Fibroblast of villous mesenchyme (primary cell): ENCODE data around the gene BLOC1S6. TPM values are rescaled to one million over a fixed set of nuclear protein-coding genes. Genes with fewer than 3 reads are reported as not detected.

Source experiments
- DNase-seq: peaks from one replicate; pipeline ENCODE4 v3.0.0-alpha.2; 2010; ENCODE audit warnings: low read depth
- H3K4me3 ChIP-seq: 2 replicates; pipeline ENCODE4 v1.5.1; 2011; ENCODE audit warnings: low read depth, mild to moderate bottlenecking, low read length
- CTCF ChIP-seq: IDR thresholded peaks from 2 replicates; pipeline ENCODE4 v1.5.1; 2012; ENCODE audit warnings: low read depth, mild to moderate bottlenecking, low read length; ENCODE audit not compliant: insufficient read depth
- total RNA-seq: library from RNA; depleted of rRNA; stranded (reverse); fragments of >200 nt; gene quantifications from 2 replicates; pipeline ENCODE4 v1.2.3, GENCODE V29; 2012

BLOC1S6 gene
- total RNA-seq, 1 donor = 87.2 TPM

- DNase-seq = no peak
- peak overlapping the region; percentile 0 for H3K4me3 ChIP-seq
- no peak for TF ChIP-seq CTCF
Observed at GRCh38 chr15:45637141-45637540, 50.0 kb downstream of the BLOC1S6 start.

GRCh38 chr15:45637552-45638033 is 50.4 kb downstream of the BLOC1S6 start:
- peak; percentile 98 for DNase-seq
- peak overlapping the region; percentile 19 for H3K4me3 ChIP-seq
- TF ChIP-seq CTCF = no peak

- TF ChIP-seq CTCF = no peak
- peak; percentile 83 for DNase-seq
- no peak overlapping the region for H3K4me3 ChIP-seq
Observed at GRCh38 chr15:45640616-45641015, 53.4 kb downstream of the BLOC1S6 start.

- H3K4me3 ChIP-seq = no peak overlapping the region
- DNase-seq = peak; percentile 97
- peak; percentile 21 for TF ChIP-seq CTCF
Observed at GRCh38 chr15:45641374-45641781, 54.2 kb downstream of the BLOC1S6 start.

GRCh38 chr15:45641999-45642932 is 55.1 kb downstream of the BLOC1S6 start:
- H3K4me3 ChIP-seq = no peak overlapping the region
- TF ChIP-seq CTCF = no peak
- DNase-seq = peak; percentile 76

- H3K4me3 ChIP-seq = no peak overlapping the region
- no peak for TF ChIP-seq CTCF
- no peak for DNase-seq
Observed at GRCh38 chr15:45644437-45644836, 57.3 kb downstream of the BLOC1S6 start.
